IMR-90 (cell line): Measurements from ENCODE around the gene FANCE. TPM values are rescaled to one million over a fixed set of nuclear protein-coding genes. Genes with fewer than 3 reads are reported as not detected.

Experiments used
- ATAC-seq: fragments of 200-7000 bp; cut with Tn5 transposase; 2 replicates; pipeline ENCODE4 v1.9.1; 2020; ENCODE audit warnings: low read depth, mild to moderate bottlenecking, moderate library complexity
- BruUV-seq: library from RNA; stranded (reverse); fragments of 400-500 nt; replicated peaks from 2 replicates; lab custom pipeline; 2021; lab: Mats Ljungman, UMichigan
- CTCF ChIA-PET: fragments of 300-600 bp; formaldehyde crosslinking; extraction: SDS; loops from one replicate; lab custom pipeline; 2021; ENCODE audit warnings: antibody characterized with exemption; lab: Yijun Ruan, JAX
- POLR2A ChIA-PET: fragments of 300-600 bp; sonication (Branson Sonifier 250); formaldehyde crosslinking; loops from one replicate; lab custom pipeline; 2022; ENCODE audit warnings: antibody characterized with exemption; ENCODE audit not compliant: unreplicated experiment; lab: Charles Lee
- DNase-seq: peaks from one replicate; pipeline ENCODE4 v3.0.0; 2013
- H2AFZ ChIP-seq: replicated peaks from 2 replicates; pipeline ENCODE3; 2013; ENCODE audit warnings: low read length, mild to moderate bottlenecking; ENCODE audit not compliant: poor library complexity
- H2AK5ac ChIP-seq: 2 replicates; pipeline ENCODE4 v1.6.1; 2013; ENCODE audit warnings: low read depth, low read length, inconsistent platforms
- H2AK9ac ChIP-seq: replicated peaks from 2 replicates; pipeline ENCODE3; 2013; ENCODE audit warnings: mild to moderate bottlenecking, low read depth, low read length, moderate library complexity; ENCODE audit not compliant: poor library complexity
- H2BK120ac ChIP-seq: 2 replicates; pipeline ENCODE4 v1.6.1; 2013; ENCODE audit warnings: low read depth, low read length, inconsistent platforms
- H2BK15ac ChIP-seq: 3 replicates; pipeline ENCODE4 v1.6.1; 2013; ENCODE audit warnings: low read depth, low read length, inconsistent platforms
- H2BK20ac ChIP-seq: 2 replicates; pipeline ENCODE4 v1.6.1; 2013; ENCODE audit warnings: low read depth, mild to moderate bottlenecking, inconsistent platforms, low read length, moderate library complexity
- H2BK5ac ChIP-seq: 2 replicates; pipeline ENCODE4 v1.6.1; 2013; ENCODE audit warnings: mild to moderate bottlenecking, low read depth, low read length, inconsistent platforms; ENCODE audit not compliant: poor library complexity, severe bottlenecking
- H3K14ac ChIP-seq: replicated peaks from 2 replicates; pipeline ENCODE4 v1.6.1; 2013; ENCODE audit warnings: low read depth, low read length, inconsistent platforms
- H3K18ac ChIP-seq: 2 replicates; pipeline ENCODE4 v1.6.1; 2013; ENCODE audit warnings: low read depth, low read length, control low read depth
- H3K23ac ChIP-seq: 2 replicates; pipeline ENCODE4 v1.6.1; 2013; ENCODE audit warnings: low read depth, low read length, inconsistent platforms
- H3K27ac ChIP-seq: 2 replicates; pipeline ENCODE4 v1.5.1; 2013; ENCODE audit warnings: mild to moderate bottlenecking, control low read depth, low read length; ENCODE audit not compliant: insufficient read depth
- H3K27me3 ChIP-seq: 2 replicates; pipeline ENCODE4 v1.6.1; 2013; ENCODE audit warnings: low read length; ENCODE audit not compliant: control insufficient read depth, insufficient read depth
- H3K36me3 ChIP-seq: 2 replicates; pipeline ENCODE4 v1.6.1; 2013; ENCODE audit warnings: low read length, mixed read lengths; ENCODE audit not compliant: control insufficient read depth, insufficient read depth
- H3K4ac ChIP-seq: 2 replicates; pipeline ENCODE4 v1.6.1; 2013; ENCODE audit warnings: low read depth, low read length, inconsistent platforms
- H3K4me1 ChIP-seq: 2 replicates; pipeline ENCODE4 v1.6.1; 2013; ENCODE audit warnings: low read length, mixed read lengths; ENCODE audit not compliant: control insufficient read depth, insufficient read depth
- H3K4me2 ChIP-seq: 2 replicates; pipeline ENCODE4 v1.6.1; 2013; ENCODE audit warnings: low read depth, mild to moderate bottlenecking, control low read depth, low read length, moderate library complexity
- H3K4me3 ChIP-seq: 2 replicates; pipeline ENCODE4 v1.5.1; 2013; ENCODE audit warnings: low read depth, mild to moderate bottlenecking, control low read depth, low read length, moderate library complexity; ENCODE audit not compliant: insufficient read depth
- H3K56ac ChIP-seq: 2 replicates; pipeline ENCODE4 v1.6.1; 2013; ENCODE audit warnings: low read length, inconsistent platforms; ENCODE audit not compliant: insufficient read depth; ENCODE audit errors: extremely low read depth
- H3K79me1 ChIP-seq, 2 experiments: 2 replicates each; pipeline ENCODE4 v1.6.1; 2013; ENCODE audit warnings: low read length in 2 of 2, inconsistent platforms in 1 of 2, low read depth in 1 of 2
- H3K9ac ChIP-seq: 2 replicates; pipeline ENCODE4 v1.6.1; 2013; ENCODE audit warnings: low read depth, low read length, control low read depth
- H3K9me1 ChIP-seq: 2 replicates; pipeline ENCODE4 v1.6.1; 2013; ENCODE audit warnings: low read length, inconsistent platforms; ENCODE audit not compliant: insufficient read depth
- H3K9me3 ChIP-seq: 2 replicates; pipeline ENCODE4 v1.6.1; 2013; ENCODE audit warnings: low read length; ENCODE audit not compliant: control insufficient read depth, insufficient read depth
- H4K20me1 ChIP-seq: 2 replicates; pipeline ENCODE4 v1.6.1; 2013; ENCODE audit warnings: low read length, inconsistent platforms; ENCODE audit not compliant: insufficient read depth
- H4K5ac ChIP-seq: 2 replicates; pipeline ENCODE4 v1.6.1; 2013; ENCODE audit warnings: mild to moderate bottlenecking, low read depth, low read length, control low read depth
- H4K8ac ChIP-seq, 2 experiments: 2 replicates each; pipeline ENCODE4 v1.6.1; 2013; ENCODE audit warnings: low read depth in 2 of 2, low read length in 2 of 2, control low read depth in 1 of 2, inconsistent platforms in 1 of 2
- H4K91ac ChIP-seq: 2 replicates; pipeline ENCODE4 v1.6.1; 2013; ENCODE audit warnings: low read depth, low read length, inconsistent platforms; ENCODE audit not compliant: insufficient read depth
- BHLHE40 ChIP-seq: fragments of 150-350 bp; IDR thresholded peaks from 2 replicates; pipeline ENCODE4 v1.6.1; 2016; ENCODE audit warnings: mild to moderate bottlenecking, low read depth, low read length
- CEBPB ChIP-seq: IDR thresholded peaks from 2 replicates; pipeline ENCODE4 v1.6.1; 2012; ENCODE audit warnings: low read depth, low read length, improper control_type of control experiment
- CHD1 ChIP-seq: IDR thresholded peaks from 2 replicates; pipeline ENCODE4 v1.6.1; 2012; ENCODE audit warnings: low read depth, low read length, improper control_type of control experiment
- FOS ChIP-seq: fragments of 150-350 bp; IDR thresholded peaks from 2 replicates; pipeline ENCODE4 v1.6.1; 2016; ENCODE audit warnings: low read depth, low read length
- MAFK ChIP-seq: IDR thresholded peaks from 2 replicates; pipeline ENCODE4 v1.6.1; 2012; ENCODE audit warnings: low read depth, low read length, improper control_type of control experiment
- MAZ ChIP-seq: IDR thresholded peaks from 2 replicates; pipeline ENCODE4 v1.6.1; 2012; ENCODE audit warnings: low read depth, mild to moderate bottlenecking, low read length, improper control_type of control experiment, moderate library complexity, borderline replicate concordance
- MXI1 ChIP-seq: IDR thresholded peaks from 2 replicates; pipeline ENCODE4 v1.6.1; 2012; ENCODE audit warnings: low read depth, mild to moderate bottlenecking, low read length, moderate library complexity, borderline replicate concordance
- NFE2L2 ChIP-seq: fragments of 150-350 bp; IDR thresholded peaks from 2 replicates; pipeline ENCODE4 v1.6.1; 2016; ENCODE audit warnings: low read depth, mild to moderate bottlenecking, low read length
- RAD21 ChIP-seq: IDR thresholded peaks from 2 replicates; pipeline ENCODE4 v1.6.1; 2012; ENCODE audit warnings: low read length, improper control_type of control experiment
- RCOR1 ChIP-seq: IDR thresholded peaks from 2 replicates; pipeline ENCODE4 v1.6.1; 2012; ENCODE audit warnings: mild to moderate bottlenecking, low read length, improper control_type of control experiment; ENCODE audit not compliant: insufficient replicate concordance
- SMC3 ChIP-seq: fragments of 150-350 bp; IDR thresholded peaks from 2 replicates; pipeline ENCODE4 v1.6.1; 2016; ENCODE audit warnings: low read depth, mild to moderate bottlenecking, antibody characterized with exemption, low read length, moderate library complexity
- WGBS, 2 experiments: methylation state at CpG; one replicate each; pipeline versions ENCODE4 v1.1.5 to v1.1.7; 2013; ENCODE audit warnings: missing lambda C conversion rate in 2 of 2; ENCODE audit not compliant: insufficient read length in 1 of 2; ENCODE audit errors: extremely low coverage in 2 of 2; 5-methylcytosine and 5-hydroxymethylcytosine counted together
- dilution Hi-C: fragments of 300-500 bp; cut with HindIII; formaldehyde crosslinking; loops from one replicate; pipeline ENCODE4 v1.14.3; 2018; ENCODE audit warnings: low sequenced_read_pairs; ENCODE audit not compliant: unreplicated experiment
- in situ Hi-C: fragments of 300-500 bp; cut with MboI; formaldehyde crosslinking; loops from 3 replicates; pipeline ENCODE4 v1.14.3; 2019; ENCODE audit warnings: low sequenced_read_pairs, inconsistent platforms, mixed read lengths
- intact Hi-C: fragments of 100-400 bp; cut with micrococcal nuclease; formaldehyde crosslinking; loops from 2 replicates; pipeline ENCODE4 v1.10.0; 2022
- polyA plus RNA-seq, 3 experiments: library from polyadenylated mRNA; depleted of rRNA; stranded (reverse); fragments of >200 nt; gene quantifications; 2 replicates each; pipeline ENCODE4 v1.2.3, GENCODE V29; 2012; ENCODE audit warnings: low replicate concordance in 1 of 3
- total RNA-seq: library from RNA; depleted of rRNA; stranded (reverse); fragments of >200 nt; gene quantifications from 2 replicates; pipeline ENCODE4 v1.2.3, GENCODE V29; 2012
- TF ChIP-seq, protein P1 (sequence below): fragments of 150-350 bp; IDR thresholded peaks from 2 replicates; pipeline ENCODE4 v1.6.1; 2016; ENCODE audit warnings: low read depth, mild to moderate bottlenecking, low read length, moderate library complexity, borderline replicate concordance
- TF ChIP-seq, protein P2 (sequence below): conservative IDR thresholded peaks from 2 replicates; pipeline ENCODE4 v1.5.1; 2012; ENCODE audit warnings: mild to moderate bottlenecking, low read depth, low read length, improper control_type of control experiment
- TF ChIP-seq, protein P3 (sequence below): fragments of 150-350 bp; IDR thresholded peaks from 2 replicates; pipeline ENCODE4 v1.6.1; 2017; ENCODE audit warnings: mild to moderate bottlenecking, antibody characterized with exemption, low read length, low read depth

The FANCE gene
- total and polyA plus RNA-seq, 2 of the 4 experiments (the other 2 are of a cell fraction): 7.1 to 9.1 TPM

DNA sequence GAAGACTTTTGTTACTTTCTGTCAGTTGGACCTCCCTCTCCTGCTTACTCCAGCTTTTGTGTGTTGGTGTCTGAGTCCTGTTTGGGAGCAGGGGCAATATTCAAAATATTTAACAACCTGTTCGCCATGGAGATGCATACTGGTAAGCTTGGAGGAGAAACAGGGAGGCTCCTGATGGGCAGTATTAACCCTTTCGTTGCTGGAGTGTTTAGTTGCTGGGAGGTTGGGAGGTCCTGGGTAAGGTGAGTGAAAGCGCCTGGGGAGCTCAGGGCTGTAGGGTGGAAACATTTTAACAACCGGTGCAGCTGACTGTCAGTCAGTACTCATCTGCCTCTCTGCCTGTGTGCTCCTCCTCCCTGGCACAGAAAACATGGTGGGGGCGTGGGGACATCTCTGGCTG lies 56.4 kb downstream of the FANCE start:
- dilution Hi-C loops: no loop called here
- H3K23ac ChIP-seq: no peak overlapping the region
- DNase-seq (no peak), ATAC-seq (no peak)
- ChIA-PET CTCF (no interaction called here), POLR2A (no interaction called here)
- H3K14ac ChIP-seq: no peak overlapping the region
- BruUV-seq: no TSS peak
- no peaks in the 10 kb centered on the region for H4K20me1 ChIP-seq
- H4K5ac ChIP-seq: no peak overlapping the region
- no peaks in the 10 kb centered on the region for H3K9me1 ChIP-seq
- no peak overlapping the region for H2AFZ ChIP-seq
- H3K56ac ChIP-seq: no peak overlapping the region
- no peak overlapping the region for H3K9ac ChIP-seq
- no peak overlapping the region for H2AK9ac ChIP-seq
- H4K91ac ChIP-seq: no peak overlapping the region
- H3K27ac ChIP-seq: no peak overlapping the region
- H3K4ac ChIP-seq: no peak overlapping the region
- 60% methylated on average over 1 of the region's 5 CpGs; no CpG with 5 or more reads in 1 of the 2 experiments for WGBS, 2 experiments
- TF ChIP-seq, protein P1, sequence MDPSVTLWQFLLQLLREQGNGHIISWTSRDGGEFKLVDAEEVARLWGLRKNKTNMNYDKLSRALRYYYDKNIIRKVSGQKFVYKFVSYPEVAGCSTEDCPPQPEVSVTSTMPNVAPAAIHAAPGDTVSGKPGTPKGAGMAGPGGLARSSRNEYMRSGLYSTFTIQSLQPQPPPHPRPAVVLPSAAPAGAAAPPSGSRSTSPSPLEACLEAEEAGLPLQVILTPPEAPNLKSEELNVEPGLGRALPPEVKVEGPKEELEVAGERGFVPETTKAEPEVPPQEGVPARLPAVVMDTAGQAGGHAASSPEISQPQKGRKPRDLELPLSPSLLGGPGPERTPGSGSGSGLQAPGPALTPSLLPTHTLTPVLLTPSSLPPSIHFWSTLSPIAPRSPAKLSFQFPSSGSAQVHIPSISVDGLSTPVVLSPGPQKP: no peak
- TF ChIP-seq, protein P2, sequence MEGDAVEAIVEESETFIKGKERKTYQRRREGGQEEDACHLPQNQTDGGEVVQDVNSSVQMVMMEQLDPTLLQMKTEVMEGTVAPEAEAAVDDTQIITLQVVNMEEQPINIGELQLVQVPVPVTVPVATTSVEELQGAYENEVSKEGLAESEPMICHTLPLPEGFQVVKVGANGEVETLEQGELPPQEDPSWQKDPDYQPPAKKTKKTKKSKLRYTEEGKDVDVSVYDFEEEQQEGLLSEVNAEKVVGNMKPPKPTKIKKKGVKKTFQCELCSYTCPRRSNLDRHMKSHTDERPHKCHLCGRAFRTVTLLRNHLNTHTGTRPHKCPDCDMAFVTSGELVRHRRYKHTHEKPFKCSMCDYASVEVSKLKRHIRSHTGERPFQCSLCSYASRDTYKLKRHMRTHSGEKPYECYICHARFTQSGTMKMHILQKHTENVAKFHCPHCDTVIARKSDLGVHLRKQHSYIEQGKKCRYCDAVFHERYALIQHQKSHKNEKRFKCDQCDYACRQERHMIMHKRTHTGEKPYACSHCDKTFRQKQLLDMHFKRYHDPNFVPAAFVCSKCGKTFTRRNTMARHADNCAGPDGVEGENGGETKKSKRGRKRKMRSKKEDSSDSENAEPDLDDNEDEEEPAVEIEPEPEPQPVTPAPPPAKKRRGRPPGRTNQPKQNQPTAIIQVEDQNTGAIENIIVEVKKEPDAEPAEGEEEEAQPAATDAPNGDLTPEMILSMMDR: no peak
- TF ChIP-seq MAZ (no peak), SMC3 (no peak), RCOR1 (no peak), MXI1 (no peak), BHLHE40 (no peak), FOS (no peak), RAD21 (no peak), CHD1 (no peak), NFE2L2 (no peak), MAFK (no peak), CEBPB (no peak)
- TF ChIP-seq, protein P3, sequence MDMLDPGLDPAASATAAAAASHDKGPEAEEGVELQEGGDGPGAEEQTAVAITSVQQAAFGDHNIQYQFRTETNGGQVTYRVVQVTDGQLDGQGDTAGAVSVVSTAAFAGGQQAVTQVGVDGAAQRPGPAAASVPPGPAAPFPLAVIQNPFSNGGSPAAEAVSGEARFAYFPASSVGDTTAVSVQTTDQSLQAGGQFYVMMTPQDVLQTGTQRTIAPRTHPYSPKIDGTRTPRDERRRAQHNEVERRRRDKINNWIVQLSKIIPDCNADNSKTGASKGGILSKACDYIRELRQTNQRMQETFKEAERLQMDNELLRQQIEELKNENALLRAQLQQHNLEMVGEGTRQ: no peak
- no peak overlapping the region for H2BK20ac ChIP-seq
- intact Hi-C loops: no loop called here
- in situ Hi-C loops: no loop called here
- H3K79me1 ChIP-seq: no peaks in the 10 kb centered on the region
- H2BK120ac ChIP-seq: no peak overlapping the region
- H3K9me3 ChIP-seq: peaks cover 5% of the 10 kb centered on the region; the same call in 1 of the 2 replicates
- 0 out of 2 replicates have a peak, but pooled peaks cover 1% of the 10 kb centered on the region for H3K4me1 ChIP-seq
- H4K8ac ChIP-seq: no peak overlapping the region
- no peak overlapping the region for H2BK15ac ChIP-seq
- H2BK5ac ChIP-seq: no peak overlapping the region
- H3K4me2 ChIP-seq: no peak overlapping the region
- peaks cover 72% of the 10 kb centered on the region for H3K27me3 ChIP-seq
- no peak overlapping the region for H3K4me3 ChIP-seq
- H3K18ac ChIP-seq: no peak overlapping the region
- no peak overlapping the region for H2AK5ac ChIP-seq
- H3K36me3 ChIP-seq: no peaks in the 10 kb centered on the region
